GM19438 (cell line): ENCODE data around the gene CPA3.

Experiments
- ATAC-seq: cut with Tn5 transposase; IDR thresholded peaks from one replicate; pipeline ENCODE4 v1.9.1; 2021; ENCODE audit warnings: low read depth; ENCODE audit not compliant: unreplicated experiment

Gene CPA3

GRCh38 chr3:148857316-148857715 lies 7.8 kb upstream of the CPA3 start:
- no peak for ATAC-seq

GRCh38 chr3:148861277-148861869 lies 3.7 kb upstream of the CPA3 start:
- peak; percentile 68 for ATAC-seq

GRCh38 chr3:148863297-148863696 lies 1.8 kb upstream of the CPA3 start:
- no peak for ATAC-seq

- no peak for ATAC-seq
These were observed 1.3 kb upstream of the CPA3 start for GRCh38 chr3:148863814-148864213.

GRCh38 chr3:148866261-148866660 lies 1.2 kb downstream of the CPA3 start:
- ATAC-seq: no peak

- ATAC-seq: no peak
These were observed 8.3 kb downstream of the CPA3 start for GRCh38 chr3:148873270-148873927.

GRCh38 chr3:148873977-148874376 lies 8.9 kb downstream of the CPA3 start:
- ATAC-seq: no peak

- ATAC-seq: no peak
These were observed 13.0 kb downstream of the CPA3 start for GRCh38 chr3:148878095-148878494.

GRCh38 chr3:148879256-148879655 lies 14.2 kb downstream of the CPA3 start:
- no peak for ATAC-seq

GRCh38 chr3:148880681-148881080 lies 15.6 kb downstream of the CPA3 start:
- ATAC-seq: no peak

- ATAC-seq: no peak
These were observed 16.2 kb downstream of the CPA3 start for GRCh38 chr3:148881286-148881685.

- no peak for ATAC-seq
These were observed 17.2 kb downstream of the CPA3 start for GRCh38 chr3:148882288-148882687.

GRCh38 chr3:148883163-148883562 lies 18.1 kb downstream of the CPA3 start:
- ATAC-seq: no peak

GRCh38 chr3:148884261-148884660 lies 19.2 kb downstream of the CPA3 start:
- ATAC-seq: no peak

GRCh38 chr3:148889828-148890227 lies 24.7 kb downstream of the CPA3 start:
- ATAC-seq: no peak

- ATAC-seq: no peak
These were observed 31.0 kb downstream of the CPA3 start for GRCh38 chr3:148896062-148896461.

GRCh38 chr3:148901987-148902791 lies 37.1 kb downstream of the CPA3 start:
- ATAC-seq: no peak

- no peak for ATAC-seq
These were observed 37.9 kb downstream of the CPA3 start for GRCh38 chr3:148903022-148903442.

- ATAC-seq: no peak
These were observed 38.8 kb downstream of the CPA3 start for GRCh38 chr3:148903941-148904340.

- no peak for ATAC-seq
These were observed 41.6 kb downstream of the CPA3 start for GRCh38 chr3:148906667-148907066.

- no peak for ATAC-seq
These were observed 46.1 kb downstream of the CPA3 start for GRCh38 chr3:148911173-148911572.

- no peak for ATAC-seq
These were observed 46.5 kb downstream of the CPA3 start for GRCh38 chr3:148911592-148911991.
